GM20000 (cell line): ENCODE data around the gene TMEM115.
"Not testable (repeated sequence)": the region's sequence is repeated elsewhere in the genome, so short reads cannot be mapped to it uniquely, and the experiment has no call there.

ENCODE experiments used
- DNase-seq: peaks from one replicate; pipeline ENCODE4 v3.0.0; 2012; ENCODE audit warnings: low spot score
- TF ChIP-seq, protein P1 (sequence below): IDR thresholded peaks from 2 replicates; pipeline ENCODE4 v1.5.1; 2012; ENCODE audit warnings: mild to moderate bottlenecking, control low read depth; ENCODE audit errors: extremely low read depth, missing control alignments

Gene TMEM115

GRCh38 chr3:50314342-50314741 lies 45.0 kb downstream of the TMEM115 start:
- TF ChIP-seq, protein P1, sequence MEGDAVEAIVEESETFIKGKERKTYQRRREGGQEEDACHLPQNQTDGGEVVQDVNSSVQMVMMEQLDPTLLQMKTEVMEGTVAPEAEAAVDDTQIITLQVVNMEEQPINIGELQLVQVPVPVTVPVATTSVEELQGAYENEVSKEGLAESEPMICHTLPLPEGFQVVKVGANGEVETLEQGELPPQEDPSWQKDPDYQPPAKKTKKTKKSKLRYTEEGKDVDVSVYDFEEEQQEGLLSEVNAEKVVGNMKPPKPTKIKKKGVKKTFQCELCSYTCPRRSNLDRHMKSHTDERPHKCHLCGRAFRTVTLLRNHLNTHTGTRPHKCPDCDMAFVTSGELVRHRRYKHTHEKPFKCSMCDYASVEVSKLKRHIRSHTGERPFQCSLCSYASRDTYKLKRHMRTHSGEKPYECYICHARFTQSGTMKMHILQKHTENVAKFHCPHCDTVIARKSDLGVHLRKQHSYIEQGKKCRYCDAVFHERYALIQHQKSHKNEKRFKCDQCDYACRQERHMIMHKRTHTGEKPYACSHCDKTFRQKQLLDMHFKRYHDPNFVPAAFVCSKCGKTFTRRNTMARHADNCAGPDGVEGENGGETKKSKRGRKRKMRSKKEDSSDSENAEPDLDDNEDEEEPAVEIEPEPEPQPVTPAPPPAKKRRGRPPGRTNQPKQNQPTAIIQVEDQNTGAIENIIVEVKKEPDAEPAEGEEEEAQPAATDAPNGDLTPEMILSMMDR = no peak
- DNase-seq = no peak

DNA sequence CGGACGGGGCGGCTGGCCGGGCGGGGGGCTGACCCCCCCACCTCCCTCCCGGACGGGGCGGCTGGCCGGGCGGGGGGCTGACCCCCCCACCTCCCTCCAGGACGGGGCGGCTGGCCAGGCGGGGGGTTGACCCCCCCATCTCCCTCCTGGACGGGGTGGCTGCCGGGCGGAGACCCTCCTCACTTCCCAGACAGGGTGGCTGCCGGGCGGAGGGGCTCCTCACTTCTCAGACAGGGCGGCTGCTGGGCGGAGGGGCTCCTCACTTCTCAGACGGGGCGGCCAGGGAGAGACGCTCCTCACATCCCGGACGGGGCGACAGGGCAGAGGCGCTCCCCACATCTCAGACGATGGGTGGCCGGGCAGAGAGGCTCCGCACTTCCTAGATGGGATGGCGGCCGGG lies 47.3 kb downstream of the TMEM115 start:
- DNase-seq = not testable (repeated sequence)
